B cell (primary cell): Measurements from ENCODE around the gene MARK2. TPM values are rescaled to one million over a fixed set of nuclear protein-coding genes. Genes with fewer than 3 reads are reported as not detected.

Source experiments
- ATAC-seq: fragments of 200-7000 bp; cut with Tn5 transposase; one replicate; pipeline ENCODE4 v1.10.0; 2021; ENCODE audit warnings: low read depth, mild to moderate bottlenecking, moderate number of reproducible peaks, moderate library complexity
- CTCF ChIA-PET: fragments of 350-600 bp; sonication (Branson Sonifier 250); formaldehyde crosslinking; loops from one replicate; lab custom pipeline; 2021; ENCODE audit warnings: antibody characterized with exemption, inconsistent platforms; lab: Charles Lee
- POLR2A ChIA-PET: fragments of 350-600 bp; sonication (Branson Sonifier 250); formaldehyde crosslinking; loops from one replicate; lab custom pipeline; 2021; ENCODE audit warnings: antibody characterized with exemption; lab: Charles Lee
- DNase-seq: peaks from one replicate; pipeline ENCODE4 v3.0.0; 2013
- H2AFZ ChIP-seq: 2 replicates; pipeline ENCODE4 v1.6.1; 2012; ENCODE audit warnings: mild to moderate bottlenecking, low read depth, low read length; ENCODE audit not compliant: insufficient read depth, poor library complexity, severe bottlenecking
- H3K27ac ChIP-seq, 2 donors: 1 replicate in 1 of 2; 2 replicates in 1 of 2; pipeline ENCODE4 v1.5.1; 2012 to 2013; ENCODE audit warnings: low read length in 2 of 2, mild to moderate bottlenecking in 2 of 2, moderate library complexity in 1 of 2
- H3K27me3 ChIP-seq, 4 experiments: fragments of 200-600 bp in 1 of 4; sonication (generic) in 1 of 4; replicated peaks in 1 of 4; 1 replicate in 2 of 4; 2 replicates in 2 of 4; pipeline versions ENCODE4 v1.6.1 to v1.7.0; 2013 to 2016; ENCODE audit warnings: low read length in 3 of 4, mild to moderate bottlenecking in 2 of 4, mixed read lengths in 1 of 4, moderate library complexity in 1 of 4; ENCODE audit not compliant: insufficient read depth in 4 of 4, control insufficient read depth in 3 of 4; ENCODE audit errors: control extremely low read depth in 1 of 4
- H3K36me3 ChIP-seq, 2 experiments: replicated peaks in 1 of 2; 1 replicate in 1 of 2; 2 replicates in 1 of 2; pipeline versions ENCODE4 v1.6.1 to v1.7.1; 2013; ENCODE audit warnings: low read length in 1 of 2; ENCODE audit not compliant: insufficient read depth in 2 of 2, control insufficient read depth in 1 of 2; ENCODE audit errors: control extremely low read depth in 1 of 2, extremely low read depth in 1 of 2
- H3K4me1 ChIP-seq, 2 donors: fragments of 200-600 bp in 1 of 2; sonication (generic) in 1 of 2; 1 replicate in 1 of 2; 2 replicates in 1 of 2; pipeline versions ENCODE4 v1.5.1 to v1.6.1; 2013 to 2017; ENCODE audit warnings: low read length in 2 of 2; ENCODE audit not compliant: control insufficient read depth in 2 of 2, insufficient read depth in 2 of 2
- H3K4me2 ChIP-seq: replicated peaks from 2 replicates; pipeline ENCODE3; 2012; ENCODE audit warnings: mild to moderate bottlenecking, low read depth, low read length; ENCODE audit not compliant: poor library complexity, severe bottlenecking
- H3K4me3 ChIP-seq, 5 experiments: fragments of 200-600 bp in 1 of 5; sonication (generic) in 1 of 5; 1 replicate in 3 of 5; 2 replicates in 2 of 5; pipeline versions ENCODE4 v1.5.1 to v1.7.0; 2011 to 2016; ENCODE audit warnings: low read length in 4 of 5, mild to moderate bottlenecking in 4 of 5, low read depth in 2 of 5, control low read depth in 1 of 5, moderate library complexity in 1 of 5; ENCODE audit not compliant: insufficient read depth in 1 of 5; ENCODE audit errors: control extremely low read depth in 1 of 5, extremely low read depth in 1 of 5
- H3K79me2 ChIP-seq: fragments of 200-600 bp; sonication (generic); one replicate; pipeline ENCODE4 v1.6.0; 2016; ENCODE audit warnings: low read length; ENCODE audit not compliant: control insufficient read depth, insufficient read depth
- H3K9ac ChIP-seq: fragments of 200-600 bp; sonication (generic); 2 replicates; pipeline ENCODE4 v1.6.1; 2017; ENCODE audit warnings: mild to moderate bottlenecking, low read length, moderate library complexity
- H3K9me3 ChIP-seq, 3 donors: one replicate each; pipeline versions ENCODE4 v1.6.1 to v1.7.1; 2013; ENCODE audit warnings: low read length in 2 of 3; ENCODE audit not compliant: control insufficient read depth in 2 of 3, insufficient read depth in 1 of 3; ENCODE audit errors: control extremely low read depth in 1 of 3
- H4K20me1 ChIP-seq: 2 replicates; pipeline ENCODE4 v1.6.0; 2012; ENCODE audit warnings: mild to moderate bottlenecking, low read length; ENCODE audit not compliant: insufficient read depth, control insufficient read depth, poor library complexity, severe bottlenecking
- H3K27ac Mint-ChIP-seq: one replicate; pipeline ENCODE4 v1.8.0; 2021; ENCODE audit warnings: mixed read lengths
- H3K27me3 Mint-ChIP-seq: one replicate; pipeline ENCODE4 v1.8.0; 2021; ENCODE audit warnings: mixed read lengths
- H3K4me1 Mint-ChIP-seq: one replicate; pipeline ENCODE4 v1.8.0; 2021; ENCODE audit warnings: mixed read lengths
- H3K4me3 Mint-ChIP-seq: one replicate; pipeline ENCODE4 v1.8.0; 2021; ENCODE audit warnings: mixed read lengths
- H3K9me3 Mint-ChIP-seq: one replicate; pipeline ENCODE4 v1.8.0; 2022; ENCODE audit warnings: mixed read lengths; ENCODE audit not compliant: insufficient read depth
- CTCF ChIP-seq: fragments of 200-600 bp; IDR thresholded peaks from one replicate; pipeline ENCODE4 v1.8.0; 2022; ENCODE audit warnings: antibody characterized with exemption, mild to moderate bottlenecking
- EZH2 ChIP-seq: IDR thresholded peaks from 2 replicates; pipeline ENCODE4 v1.6.1; 2012; ENCODE audit warnings: borderline replicate concordance, low read depth, mild to moderate bottlenecking, moderate library complexity, low read length; ENCODE audit not compliant: insufficient read depth, poor library complexity, severe bottlenecking
- WGBS: methylation state at CpG from one replicate; pipeline ENCODE4 v1.1.5; 2013; ENCODE audit warnings: missing lambda C conversion rate; ENCODE audit not compliant: insufficient coverage; 5-methylcytosine and 5-hydroxymethylcytosine counted together
- intact Hi-C: fragments of 100-400 bp; cut with micrococcal nuclease; formaldehyde crosslinking; loops from one replicate; pipeline ENCODE4 v1.10.0; 2022
- polyA plus RNA-seq: library from polyadenylated mRNA; depleted of rRNA; stranded (reverse); fragments of >200 nt; gene quantifications from 2 replicates; pipeline ENCODE4 v1.2.3, GENCODE V29; 2012
- total RNA-seq, 2 donors: library from RNA; stranded (reverse); fragments of 120-200 nt in 1 of 2; gene quantifications; 1 replicate in 1 of 2; 2 replicates in 1 of 2; pipeline versions ENCODE4 v1.2.3 to v1.2.4, GENCODE V29; 2013 to 2022

The MARK2 gene
- total and polyA plus RNA-seq, 2 donors (not counting 1 experiment from before 2014, with no cell fraction given), result 47.2 to 58.1 TPM

- Histone ChIP-seq H3K9me3 (no peaks in the 10 kb centered on the region), H2AFZ (no peak overlapping the region), H3K27ac (no peak overlapping the region), H3K36me3 (peaks cover 0 to 18% of the 10 kb centered on the region in 2 experiments), H3K4me3 (no peak overlapping the region), H3K79me2 (peaks cover 7% of the 10 kb centered on the region), H3K4me2 (no peak overlapping the region), H3K27me3 (no peaks in the 10 kb centered on the region), H4K20me1 (no peaks in the 10 kb centered on the region), H3K4me1 (peaks cover 8 to 11% of the 10 kb centered on the region in 2 donors), H3K9ac (no peak overlapping the region)
- Mint-ChIP-seq H3K4me1 (peaks cover 17% of the 10 kb centered on the region), H3K4me3 (no peak overlapping the region), H3K27me3 (no peaks in the 10 kb centered on the region), H3K27ac (no peak overlapping the region), H3K9me3 (no peaks in the 10 kb centered on the region)
- 96% methylated on average over 19 of the region's 19 CpGs for WGBS
- DNase-seq (no peak), ATAC-seq (no peak)
- intact Hi-C loops, result no loop called here
- POLR2A ChIA-PET, result no interaction called here
- CTCF ChIA-PET, result interaction anchor here (0.5 to 1.7 kb wide), 2 partner anchors 18 to 1223 kb away, joined by 4 to 6 read pairs; no protein-coding TSS in a partner anchor
- TF ChIP-seq CTCF (no peak), EZH2 (no peak)
These were observed 20.3 kb upstream of the MARK2 start for GRCh38 chr11:63818609-63819008.

DNA sequence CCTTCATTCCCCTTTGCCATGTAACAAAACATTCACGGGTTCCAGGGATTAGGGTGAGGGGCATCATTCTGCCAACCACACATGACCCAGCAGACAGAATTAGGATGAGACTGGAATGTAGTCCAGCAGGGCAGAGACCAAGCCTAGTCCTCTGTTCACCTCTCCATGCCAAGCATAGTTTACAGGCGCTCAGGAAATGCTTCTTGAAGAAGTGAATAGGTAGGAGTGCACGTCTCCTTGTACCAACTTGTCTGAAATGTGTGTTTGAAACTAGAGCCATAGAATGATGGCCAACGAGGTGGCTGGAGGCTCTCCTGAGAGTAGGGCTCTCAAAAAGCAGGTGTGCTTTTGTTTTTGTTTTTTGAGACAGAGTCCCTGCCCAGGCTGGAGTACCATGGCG, 17.5 kb upstream of the MARK2 start:
- DNase-seq (no peak), ATAC-seq (no peak)
- POLR2A ChIA-PET, result no interaction called here
- no peaks in the 10 kb centered on the region for H3K4me1 ChIP-seq
- H3K9me3 Mint-ChIP-seq, result no peaks in the 10 kb centered on the region
- 100% methylated on average over 1 of the region's 5 CpGs for WGBS
- H3K4me3 ChIP-seq, result no peak overlapping the region
- CTCF ChIA-PET, result no interaction called here
- no peaks in the 10 kb centered on the region for H3K9me3 ChIP-seq
- no peak for TF ChIP-seq EZH2
- TF ChIP-seq CTCF, result no peak
- H3K27me3 ChIP-seq, result no peaks in the 10 kb centered on the region
- H3K27me3 Mint-ChIP-seq, result no peaks in the 10 kb centered on the region
- no peak overlapping the region for H3K4me3 Mint-ChIP-seq
- H3K27ac Mint-ChIP-seq, result no peak overlapping the region
- intact Hi-C loops, result no loop called here
- no peak overlapping the region for H3K9ac ChIP-seq
- no peaks in the 10 kb centered on the region for H3K4me1 Mint-ChIP-seq
- no peak overlapping the region for H3K27ac ChIP-seq
- no peaks in the 10 kb centered on the region for H3K79me2 ChIP-seq
- H2AFZ ChIP-seq, result no peak overlapping the region
- H3K4me2 ChIP-seq, result no peak overlapping the region
- no peaks in the 10 kb centered on the region for H4K20me1 ChIP-seq
- H3K36me3 ChIP-seq, result peaks cover 0 to 26% of the 10 kb centered on the region in 2 experiments
